ENCODE measurements around the gene GNB1. TPM values are rescaled to one million over a fixed set of nuclear protein-coding genes. Genes with fewer than 3 reads are reported as not detected.

The GNB1 gene
- total RNA-seq, 1 experiment from 2014 or later: 339 TPM

- CTCF ChIA-PET: no interaction called here
Observed at GRCh38 chr1:1928231-1929101, 37.6 kb upstream of the GNB1 start.

More at GRCh38 chr1:1928231-1929101, 37.6 kb upstream of the GNB1 start:
- Mint-ChIP-seq H3K27me3 (ENCODE audit: low read depth) (no peaks in the 10 kb centered on the region), H3K4me1 (no peaks in the 10 kb centered on the region), H3K9me3 (peaks cover 6% of the 10 kb centered on the region), H3K36me3 (no peaks in the 10 kb centered on the region), H3K4me3 (no peak overlapping the region), H3K27ac (no peak overlapping the region)
- POLR2A ChIA-PET: no interaction called here
- no peak for DNase-seq (ENCODE audit: low spot score)
- no peak for ATAC-seq
- TF ChIP-seq NFE2L1 (CRISPR knock-in tag; IDR thresholded peaks at IDR 0.05) (no peak), GTF2I (CRISPR knock-in tag; conservative IDR thresholded peaks at IDR 0.05) (no peak), NFATC4 (CRISPR knock-in tag; IDR thresholded peaks at IDR 0.05) (no peak), SOX15 (CRISPR knock-in tag; IDR thresholded peaks at IDR 0.05) (no peak), MLX (CRISPR knock-in tag; IDR thresholded peaks at IDR 0.05) (no peak), GRHL2 (CRISPR knock-in tag; IDR thresholded peaks at IDR 0.05; ENCODE audit: insufficient replicate concordance, severe bottlenecking) (no peak), CTCF (IDR thresholded peaks at IDR 0.05) (no peak), GABPB1 (CRISPR knock-in tag; IDR thresholded peaks at IDR 0.05) (no peak), RORB (CRISPR knock-in tag; IDR thresholded peaks at IDR 0.05) (no peak), OVOL2 (CRISPR knock-in tag; IDR thresholded peaks at IDR 0.05; ENCODE audit: borderline replicate concordance) (no peak), ATF2 (CRISPR knock-in tag; IDR thresholded peaks at IDR 0.05; ENCODE audit: borderline replicate concordance, low read depth) (no peak), FOXK1 (CRISPR knock-in tag; IDR thresholded peaks at IDR 0.05) (no peak), ZNF512 (CRISPR knock-in tag; IDR thresholded peaks at IDR 0.05; ENCODE audit: borderline replicate concordance) (no peak), SP1 (CRISPR knock-in tag; conservative IDR thresholded peaks at IDR 0.05) (no peak), ZMAT4 (CRISPR knock-in tag; IDR thresholded peaks at IDR 0.05) (no peak), ZNF138 (CRISPR knock-in tag; conservative IDR thresholded peaks at IDR 0.05) (no peak), ERG (CRISPR knock-in tag; IDR thresholded peaks at IDR 0.05) (no peak)

All from WTC11 (cell line).